Measurements from ENCODE around the gene PLEKHA8. TPM values are rescaled to one million over a fixed set of nuclear protein-coding genes. Genes with fewer than 3 reads are reported as not detected.

PLEKHA8 gene
- total RNA-seq, 1 donor from 2014 or later = 17.1 TPM

GRCh38 chr7:30018451-30018850 is 9.8 kb upstream of the PLEKHA8 start:
- no peak for FAIRE-seq
- H3K27me3 ChIP-seq (ENCODE audit: control insufficient read depth, insufficient read depth, low read length) = no peaks in the 10 kb centered on the region
- H3K36me3 ChIP-seq (ENCODE audit: control insufficient read depth, insufficient read depth, low read length) = peaks cover 4% of the 10 kb centered on the region
- TF ChIP-seq, protein P1, sequence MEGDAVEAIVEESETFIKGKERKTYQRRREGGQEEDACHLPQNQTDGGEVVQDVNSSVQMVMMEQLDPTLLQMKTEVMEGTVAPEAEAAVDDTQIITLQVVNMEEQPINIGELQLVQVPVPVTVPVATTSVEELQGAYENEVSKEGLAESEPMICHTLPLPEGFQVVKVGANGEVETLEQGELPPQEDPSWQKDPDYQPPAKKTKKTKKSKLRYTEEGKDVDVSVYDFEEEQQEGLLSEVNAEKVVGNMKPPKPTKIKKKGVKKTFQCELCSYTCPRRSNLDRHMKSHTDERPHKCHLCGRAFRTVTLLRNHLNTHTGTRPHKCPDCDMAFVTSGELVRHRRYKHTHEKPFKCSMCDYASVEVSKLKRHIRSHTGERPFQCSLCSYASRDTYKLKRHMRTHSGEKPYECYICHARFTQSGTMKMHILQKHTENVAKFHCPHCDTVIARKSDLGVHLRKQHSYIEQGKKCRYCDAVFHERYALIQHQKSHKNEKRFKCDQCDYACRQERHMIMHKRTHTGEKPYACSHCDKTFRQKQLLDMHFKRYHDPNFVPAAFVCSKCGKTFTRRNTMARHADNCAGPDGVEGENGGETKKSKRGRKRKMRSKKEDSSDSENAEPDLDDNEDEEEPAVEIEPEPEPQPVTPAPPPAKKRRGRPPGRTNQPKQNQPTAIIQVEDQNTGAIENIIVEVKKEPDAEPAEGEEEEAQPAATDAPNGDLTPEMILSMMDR (IDR thresholded peaks at IDR 0.05; ENCODE audit: insufficient read depth, low read length, severe bottlenecking) = no peak
- H3K4me3 ChIP-seq (ENCODE audit: low read depth, low read length) = no peak overlapping the region
- no peak for DNase-seq (ENCODE audit: low read depth)

GRCh38 chr7:30019387-30019786 is 8.8 kb upstream of the PLEKHA8 start:
- H3K4me3 ChIP-seq (ENCODE audit: low read depth, low read length) = no peak overlapping the region
- FAIRE-seq (no peak), DNase-seq (ENCODE audit: low read depth) (no peak)
- TF ChIP-seq, protein P1 (IDR thresholded peaks at IDR 0.05; ENCODE audit: insufficient read depth, low read length, severe bottlenecking) = no peak
- H3K36me3 ChIP-seq (ENCODE audit: control insufficient read depth, insufficient read depth, low read length) = peaks cover 4% of the 10 kb centered on the region
- no peaks in the 10 kb centered on the region for H3K27me3 ChIP-seq (ENCODE audit: control insufficient read depth, insufficient read depth, low read length)

DNA sequence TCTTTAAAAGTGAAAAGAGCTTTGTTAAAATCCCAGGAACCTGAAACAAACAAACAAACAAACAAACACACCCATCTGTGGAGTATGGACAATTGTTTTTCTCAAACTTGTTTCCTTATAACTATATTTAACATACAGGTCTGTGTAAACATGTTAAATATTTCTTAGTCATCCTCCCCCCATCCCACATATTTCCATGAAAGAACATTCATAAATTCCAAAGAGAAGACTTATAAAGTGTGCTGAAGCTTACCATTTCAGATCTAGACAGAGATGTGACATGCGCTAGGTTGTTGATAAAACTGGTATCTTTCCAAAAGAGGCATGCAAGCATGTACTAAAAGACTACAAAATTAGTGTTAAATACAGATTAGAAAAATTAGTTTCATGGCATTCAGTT is 8.3 kb upstream of the PLEKHA8 start:
- TF ChIP-seq, protein P1 (IDR thresholded peaks at IDR 0.05; ENCODE audit: insufficient read depth, low read length, severe bottlenecking) = no peak
- FAIRE-seq = no peak
- Histone ChIP-seq H3K27me3 (ENCODE audit: control insufficient read depth, insufficient read depth, low read length) (no peaks in the 10 kb centered on the region), H3K4me3 (ENCODE audit: low read depth, low read length) (no peak overlapping the region), H3K36me3 (ENCODE audit: control insufficient read depth, insufficient read depth, low read length) (peaks cover 4% of the 10 kb centered on the region)
- DNase-seq (ENCODE audit: low read depth) = peak; percentile 52

DNA sequence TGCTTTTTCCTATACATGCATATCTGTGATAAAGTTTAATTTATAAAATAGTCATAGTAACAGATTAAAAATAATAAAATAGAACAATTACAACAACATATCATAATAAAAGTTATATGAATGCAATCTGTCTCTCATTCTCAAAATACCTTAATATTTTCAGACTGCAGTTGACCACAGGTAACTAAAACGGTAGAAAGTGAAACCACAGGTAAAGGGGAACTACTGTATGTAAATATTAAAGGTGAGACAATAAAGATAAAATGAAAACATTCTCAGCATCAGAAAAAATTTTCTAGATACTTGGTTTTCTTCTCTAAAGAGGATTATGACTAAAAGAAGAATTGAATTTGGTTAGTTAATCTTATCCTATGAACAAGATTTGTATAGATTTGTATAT is 7.7 kb upstream of the PLEKHA8 start:
- DNase-seq (ENCODE audit: low read depth) (no peak), FAIRE-seq (no peak)
- Histone ChIP-seq H3K36me3 (ENCODE audit: control insufficient read depth, insufficient read depth, low read length) (peaks cover 4% of the 10 kb centered on the region), H3K27me3 (ENCODE audit: control insufficient read depth, insufficient read depth, low read length) (no peaks in the 10 kb centered on the region), H3K4me3 (ENCODE audit: low read depth, low read length) (no peak overlapping the region)
- TF ChIP-seq, protein P1 (IDR thresholded peaks at IDR 0.05; ENCODE audit: insufficient read depth, low read length, severe bottlenecking) = no peak

- H3K4me3 ChIP-seq (ENCODE audit: low read depth, low read length) = no peak overlapping the region
- H3K27me3 ChIP-seq (ENCODE audit: control insufficient read depth, insufficient read depth, low read length) = no peaks in the 10 kb centered on the region
- no peak for FAIRE-seq
- peaks cover 4% of the 10 kb centered on the region for H3K36me3 ChIP-seq (ENCODE audit: control insufficient read depth, insufficient read depth, low read length)
- TF ChIP-seq, protein P1 (IDR thresholded peaks at IDR 0.05; ENCODE audit: insufficient read depth, low read length, severe bottlenecking) = no peak
- no peak for DNase-seq (ENCODE audit: low read depth)
Observed at GRCh38 chr7:30022991-30023390, 5.2 kb upstream of the PLEKHA8 start.

DNA sequence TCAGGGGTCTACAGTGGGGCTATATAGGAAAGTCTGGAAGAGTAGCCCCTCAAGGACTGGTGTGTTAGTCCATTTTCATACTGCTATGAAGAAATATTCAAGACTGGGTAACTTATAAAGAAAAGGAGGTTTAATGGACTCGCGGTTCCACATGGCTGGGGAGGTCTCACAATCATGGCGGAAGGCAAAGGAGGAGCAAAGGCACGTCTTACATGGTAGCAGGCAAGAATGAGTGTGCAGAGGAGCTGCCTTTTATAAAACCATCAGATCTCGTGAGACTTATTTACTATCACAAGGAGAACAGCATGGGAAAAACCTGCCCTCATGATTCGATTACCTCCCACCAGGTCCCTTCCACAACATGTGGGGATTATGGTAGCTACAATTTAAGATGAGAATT is 4.7 kb upstream of the PLEKHA8 start:
- TF ChIP-seq, protein P1 (IDR thresholded peaks at IDR 0.05; ENCODE audit: insufficient read depth, low read length, severe bottlenecking) = no peak

More for the DNA sequence above, 4.7 kb upstream of the PLEKHA8 start:
- FAIRE-seq = no peak
- Histone ChIP-seq H3K36me3 (ENCODE audit: control insufficient read depth, insufficient read depth, low read length) (peaks cover 2% of the 10 kb centered on the region), H3K4me3 (ENCODE audit: low read depth, low read length) (no peak overlapping the region), H3K27me3 (ENCODE audit: control insufficient read depth, insufficient read depth, low read length) (no peaks in the 10 kb centered on the region)
- DNase-seq (ENCODE audit: low read depth) = no peak

All from bronchial epithelial cell (primary cell).